Measurements from ENCODE around the gene SHF.
"Not testable (repeated sequence)": the region's sequence is repeated elsewhere in the genome, so short reads cannot be mapped to it uniquely, and the experiment has no call there.

The SHF gene

GRCh38 chr15:45187894-45188830 is at the start of gene SHF:
TSS of gene SHF (minus strand) at chr15:45187966. CDS start at chr15:45187951, 15 bp downstream.
- FAIRE-seq, result no peak

GRCh38 chr15:45236806-45237205 is 49.0 kb upstream of the SHF start:
- not testable (repeated sequence) for FAIRE-seq

GRCh38 chr15:45234562-45235235 is 46.9 kb upstream of the SHF start:
- FAIRE-seq, result no peak

- FAIRE-seq, result no peak
Observed at GRCh38 chr15:45231864-45232562, 44.2 kb upstream of the SHF start.

- FAIRE-seq, result no peak
Observed at GRCh38 chr15:45231132-45231531, 43.4 kb upstream of the SHF start.

GRCh38 chr15:45230245-45230965 is 42.6 kb upstream of the SHF start:
- no peak for FAIRE-seq

GRCh38 chr15:45228931-45229330 is 41.2 kb upstream of the SHF start:
- no peak for FAIRE-seq

GRCh38 chr15:45225506-45226273 is 37.9 kb upstream of the SHF start:
- no peak for FAIRE-seq

- FAIRE-seq, result no peak
Observed at GRCh38 chr15:45224621-45225217, 37.0 kb upstream of the SHF start.

GRCh38 chr15:45221967-45222366 is 34.2 kb upstream of the SHF start:
- FAIRE-seq, result no peak

- no peak for FAIRE-seq
Observed at GRCh38 chr15:45221053-45221599, 33.4 kb upstream of the SHF start.

GRCh38 chr15:45212493-45212892 is 24.7 kb upstream of the SHF start:
- no peak for FAIRE-seq

GRCh38 chr15:45205192-45205591 is 17.4 kb upstream of the SHF start:
- FAIRE-seq, result no peak

- FAIRE-seq, result no peak
Observed at GRCh38 chr15:45203182-45203581, 15.4 kb upstream of the SHF start.

- no peak for FAIRE-seq
Observed at GRCh38 chr15:45201869-45202268, 14.1 kb upstream of the SHF start.

- FAIRE-seq, result no peak
Observed at GRCh38 chr15:45201557-45201859, 13.7 kb upstream of the SHF start.

GRCh38 chr15:45200799-45201556 is 13.2 kb upstream of the SHF start:
- peak; percentile 19 for FAIRE-seq

GRCh38 chr15:45200001-45200798 is 12.4 kb upstream of the SHF start:
- FAIRE-seq, result peak; percentile 96

GRCh38 chr15:45199136-45199810 is 11.5 kb upstream of the SHF start:
- no peak for FAIRE-seq

Data from G401.6 (cell line).